H1 (cell line): Measurements from ENCODE around the gene TAMALIN. TPM values are rescaled to one million over a fixed set of nuclear protein-coding genes. Genes with fewer than 3 reads are reported as not detected.
A peak's percentile ranks its signal among the peaks of the same experiment; 100 is the strongest.

Source experiments
- CTCF ChIA-PET: fragments of 300-600 bp; sonication (Branson Sonifier 250); formaldehyde crosslinking; loops from one replicate; lab custom pipeline; 2021; ENCODE audit not compliant: partially characterized antibody; lab: Charles Lee
- POLR2A ChIA-PET: fragments of 300-600 bp; sonication (Branson Sonifier 250); formaldehyde crosslinking; loops from one replicate; lab custom pipeline; 2021; ENCODE audit warnings: inconsistent platforms; ENCODE audit not compliant: partially characterized antibody; lab: Charles Lee
- DNase-seq, 2 experiments: peaks; one replicate each; pipeline versions ENCODE4 v3.0.0 to v3.0.0-alpha.2; 2010 to 2022; ENCODE audit warnings: low spot score in 2 of 2, low read depth in 1 of 2, mixed read lengths in 1 of 2
- FAIRE-seq: peaks from 2 replicates; lab custom pipeline; 2011; peaks lifted over from hg19 to GRCh38; lab: Jason Lieb, UNC
- H2AFZ ChIP-seq: 2 replicates; pipeline ENCODE4 v1.8.1; 2012; ENCODE audit warnings: low read length, inconsistent platforms
- H2AK5ac ChIP-seq: 2 replicates; pipeline ENCODE4 v1.6.1; 2013; ENCODE audit warnings: low read depth, low read length
- H2BK120ac ChIP-seq: replicated peaks from 2 replicates; pipeline ENCODE3; 2013; ENCODE audit warnings: low read depth, low read length, inconsistent platforms
- H2BK12ac ChIP-seq: 2 replicates; pipeline ENCODE4 v1.6.1; 2013; ENCODE audit warnings: low read depth, low read length
- H2BK15ac ChIP-seq: 2 replicates; pipeline ENCODE4 v1.6.1; 2013; ENCODE audit warnings: low read length
- H2BK20ac ChIP-seq: 2 replicates; pipeline ENCODE4 v1.6.1; 2013; ENCODE audit warnings: low read length
- H2BK5ac ChIP-seq: 2 replicates; pipeline ENCODE4 v1.6.1; 2013; ENCODE audit warnings: low read depth, low read length
- H3K14ac ChIP-seq: 2 replicates; pipeline ENCODE4 v1.6.1; 2013; ENCODE audit warnings: inconsistent platforms; ENCODE audit not compliant: insufficient read length
- H3K18ac ChIP-seq: 2 replicates; pipeline ENCODE4 v1.6.1; 2013; ENCODE audit warnings: low read length; ENCODE audit errors: extremely low read depth
- H3K23ac ChIP-seq: 2 replicates; pipeline ENCODE4 v1.6.1; 2013; ENCODE audit warnings: inconsistent platforms; ENCODE audit not compliant: insufficient read length
- H3K23me2 ChIP-seq: 2 replicates; pipeline ENCODE4 v1.6.1; 2013; ENCODE audit warnings: low read depth, low read length
- H3K27ac ChIP-seq: 2 replicates; pipeline ENCODE4 v1.6.1; 2011; ENCODE audit warnings: low read depth, low read length, inconsistent platforms
- H3K27me3 ChIP-seq, 4 experiments: replicated peaks in 1 of 4; 1 replicate in 1 of 4; 2 replicates in 3 of 4; pipeline versions ENCODE4 v1.6.1 to v1.8.1; 2011 to 2013; ENCODE audit warnings: low read length in 3 of 4, mild to moderate bottlenecking in 3 of 4, inconsistent platforms in 2 of 4, mixed read lengths in 2 of 4, moderate library complexity in 1 of 4; ENCODE audit not compliant: control insufficient read depth in 3 of 4, insufficient read depth in 3 of 4; ENCODE audit errors: extremely low read depth in 1 of 4
- H3K36me3 ChIP-seq, 4 experiments: 2 replicates each; pipeline versions ENCODE4 v1.6.1 to v1.8.1; 2011 to 2013; ENCODE audit warnings: mild to moderate bottlenecking in 4 of 4, low read length in 3 of 4, moderate library complexity in 2 of 4, control low read depth in 1 of 4, inconsistent platforms in 1 of 4; ENCODE audit not compliant: insufficient read depth in 4 of 4, control insufficient read depth in 2 of 4
- H3K4ac ChIP-seq: replicated peaks from 2 replicates; pipeline ENCODE3; 2013; ENCODE audit warnings: low read length, low read depth, mixed read lengths, inconsistent platforms; ENCODE audit not compliant: insufficient read length
- H3K4me1 ChIP-seq, 4 experiments: replicated peaks in 1 of 4; 1 replicate in 1 of 4; 2 replicates in 3 of 4; pipeline versions ENCODE4 v1.6.1 to v1.8.1; 2011 to 2013; ENCODE audit warnings: low read length in 3 of 4, inconsistent platforms in 2 of 4, mixed read lengths in 1 of 4; ENCODE audit not compliant: insufficient read depth in 4 of 4, control insufficient read depth in 3 of 4
- H3K4me2 ChIP-seq, 2 experiments: 2 replicates each; pipeline versions ENCODE4 v1.6.1 to v1.8.1; 2011 to 2013; ENCODE audit warnings: low read depth in 2 of 2, low read length in 2 of 2, control low read depth in 1 of 2, inconsistent platforms in 1 of 2, mild to moderate bottlenecking in 1 of 2; ENCODE audit not compliant: insufficient read depth in 1 of 2
- H3K4me3 ChIP-seq, 4 experiments: fragments of 200-600, 300-600 bp in 1 of 4; sonication (generic), shearing (Covaris generic), sonication (Bioruptor Twin) in 1 of 4; 2 replicates each; pipeline versions ENCODE4 v1.5.1 to v1.8.1; 2011 to 2016; ENCODE audit warnings: low read length in 4 of 4, low read depth in 3 of 4, control low read depth in 2 of 4, inconsistent platforms in 2 of 4, mild to moderate bottlenecking in 2 of 4, mixed read lengths in 1 of 4, moderate library complexity in 1 of 4; ENCODE audit not compliant: insufficient read depth in 2 of 4; ENCODE audit errors: extremely low read depth in 1 of 4
- H3K56ac ChIP-seq: replicated peaks from 2 replicates; pipeline ENCODE3; 2013; ENCODE audit warnings: low read depth, mild to moderate bottlenecking, mixed read lengths, low read length, inconsistent platforms; ENCODE audit not compliant: insufficient read length
- H3K79me1 ChIP-seq: 2 replicates; pipeline ENCODE4 v1.6.1; 2013; ENCODE audit warnings: low read depth, low read length, control low read depth
- H3K79me2 ChIP-seq, 2 experiments: 2 replicates each; pipeline versions ENCODE4 v1.6.1 to v1.8.1; 2012 to 2013; ENCODE audit warnings: low read length in 2 of 2, mild to moderate bottlenecking in 2 of 2, inconsistent platforms in 1 of 2; ENCODE audit not compliant: insufficient read depth in 2 of 2, control insufficient read depth in 1 of 2
- H3K9ac ChIP-seq, 4 experiments: replicated peaks in 1 of 4; 1 replicate in 1 of 4; 2 replicates in 3 of 4; pipeline versions ENCODE4 v1.6.1 to v1.8.1; 2011 to 2013; ENCODE audit warnings: low read depth in 3 of 4, low read length in 3 of 4, control low read depth in 2 of 4, mild to moderate bottlenecking in 2 of 4, moderate library complexity in 2 of 4, inconsistent platforms in 1 of 4; ENCODE audit errors: extremely low read depth in 1 of 4
- H3K9me3 ChIP-seq, 2 experiments: 2 replicates each; pipeline versions ENCODE4 v1.6.1 to v1.8.1; 2012 to 2013; ENCODE audit warnings: mild to moderate bottlenecking in 2 of 2, moderate library complexity in 2 of 2, control low read depth in 1 of 2, inconsistent platforms in 1 of 2, low read depth in 1 of 2, low read length in 1 of 2, mixed read lengths in 1 of 2; ENCODE audit not compliant: insufficient read depth in 2 of 2
- H4K20me1 ChIP-seq, 2 experiments: replicated peaks in 1 of 2; 2 replicates each; pipeline versions ENCODE3 to v1.8.1; 2011 to 2013; ENCODE audit warnings: inconsistent platforms in 2 of 2, low read length in 2 of 2, mild to moderate bottlenecking in 1 of 2; ENCODE audit not compliant: insufficient read depth in 2 of 2, control insufficient read depth in 1 of 2
- H4K5ac ChIP-seq: 2 replicates; pipeline ENCODE4 v1.6.1; 2013; ENCODE audit warnings: low read length, low read depth, mixed read lengths, inconsistent platforms; ENCODE audit not compliant: insufficient read length
- H4K8ac ChIP-seq: 2 replicates; pipeline ENCODE4 v1.8.0; 2013; ENCODE audit warnings: mild to moderate bottlenecking, moderate library complexity, low read length, inconsistent platforms; ENCODE audit not compliant: insufficient read depth; ENCODE audit errors: extremely low read depth
- H4K91ac ChIP-seq: replicated peaks from 2 replicates; pipeline ENCODE3; 2013; ENCODE audit warnings: low read length, mixed read lengths, inconsistent platforms; ENCODE audit not compliant: insufficient read length
- ASH2L ChIP-seq: fragments of 200-600, 300-600 bp; sonication (generic); IDR thresholded peaks from one replicate; pipeline ENCODE4 v1.7.1; 2017; ENCODE audit warnings: low read length
- BRCA1 ChIP-seq: IDR thresholded peaks from 2 replicates; pipeline ENCODE4 v1.6.1; 2012; ENCODE audit warnings: low read depth, low read length, improper control_type of control experiment
- CBX5 ChIP-seq: fragments of 300-800, 300-1000 bp; sonication (generic); IDR thresholded peaks from 2 replicates; pipeline ENCODE4 v1.7.1; 2016; ENCODE audit warnings: antibody characterized with exemption, low read length, low read depth
- CREB1 ChIP-seq: IDR thresholded peaks from 2 replicates; pipeline ENCODE4 v1.6.1; 2012; ENCODE audit warnings: inconsistent platforms
- EGR1 ChIP-seq: IDR thresholded peaks from 2 replicates; pipeline ENCODE4 v1.6.1; 2011; ENCODE audit warnings: low read depth, low read length, borderline replicate concordance
- EZH2 ChIP-seq: fragments of 200-600 bp; sonication (generic); IDR thresholded peaks from 2 replicates; pipeline ENCODE4 v1.7.1; 2012; ENCODE audit warnings: low read depth, mild to moderate bottlenecking, moderate library complexity, low read length, inconsistent platforms; ENCODE audit not compliant: severe bottlenecking
- FOSL1 ChIP-seq: IDR thresholded peaks from 2 replicates; pipeline ENCODE4 v1.6.1; 2011; ENCODE audit warnings: mild to moderate bottlenecking, low read depth, low read length, moderate library complexity; ENCODE audit not compliant: insufficient read depth
- JUND ChIP-seq: IDR thresholded peaks from 2 replicates; pipeline ENCODE4 v1.6.1; 2011; ENCODE audit warnings: mild to moderate bottlenecking, improper control_type of control experiment, low read length
- NANOG ChIP-seq: IDR thresholded peaks from 2 replicates; pipeline ENCODE4 v1.6.1; 2011; ENCODE audit warnings: low read length, low read depth, mild to moderate bottlenecking, inconsistent platforms; ENCODE audit not compliant: insufficient read depth, poor library complexity, severe bottlenecking
- SIRT6 ChIP-seq: IDR thresholded peaks from one replicate; pipeline ENCODE4 v1.7.1; 2012; ENCODE audit warnings: low read length, inconsistent platforms
- SIX5 ChIP-seq: IDR thresholded peaks from 2 replicates; pipeline ENCODE4 v1.6.1; 2011; ENCODE audit warnings: mild to moderate bottlenecking, low read depth, low read length
- TEAD4 ChIP-seq: IDR thresholded peaks from 2 replicates; pipeline ENCODE4 v1.6.1; 2012; ENCODE audit warnings: low read depth, low read length, inconsistent platforms, mixed read lengths
- YY1 ChIP-seq: IDR thresholded peaks from 2 replicates; pipeline ENCODE4 v1.6.1; 2011; ENCODE audit warnings: low read depth, mild to moderate bottlenecking, low read length
- ZNF274 ChIP-seq: IDR thresholded peaks from 2 replicates; pipeline ENCODE4 v1.7.0; 2012; ENCODE audit warnings: low read length, borderline replicate concordance; ENCODE audit errors: extremely low read depth
- WGBS, 2 experiments: shearing (Covaris generic) in 1 of 2; methylation state at CpG; one replicate each; pipeline versions ENCODE4 v1.1.6 to v1.1.7; 2013 to 2015; ENCODE audit warnings: low lambda C conversion rate in 2 of 2, mixed read lengths in 2 of 2, inconsistent platforms in 1 of 2, low coverage in 1 of 2, missing lambda C conversion rate in 1 of 2; ENCODE audit not compliant: insufficient replicate concordance in 2 of 2, insufficient coverage in 1 of 2, insufficient read length in 1 of 2; ENCODE audit errors: extremely low coverage in 1 of 2, missing lambda C conversion rate in 1 of 2; 5-methylcytosine and 5-hydroxymethylcytosine counted together
- polyA plus RNA-seq, 7 experiments: library from polyadenylated mRNA; depleted of rRNA in 3 of 7; stranded (reverse) in 5 of 7; unstranded in 2 of 7; fragments of >200 nt in 5 of 7; fragments of 200-250 nt in 2 of 7; gene quantifications; 1 replicate in 5 of 7; 2 replicates in 1 of 7; 4 replicates in 1 of 7; pipeline versions ENCODE4 v1.2.1 to v1.2.3, GENCODE V29; 2011 to 2013; ENCODE audit warnings: missing spikeins in 2 of 7, mixed read lengths in 2 of 7
- total RNA-seq: library from RNA; stranded (reverse); fragmentation: NEBNext Ultra II Directional; extraction: Animal tissue kit (Norgen Biotek cat#: 25700); gene quantifications from 2 replicates; pipeline ENCODE4 v1.2.1, GENCODE V29; 2021

The TAMALIN gene
- total and polyA plus RNA-seq, 2 of the 8 experiments (the other 6 are each of a cell fraction or from before 2014, with no cell fraction given), result 2.6 to 4.9 TPM

DNA sequence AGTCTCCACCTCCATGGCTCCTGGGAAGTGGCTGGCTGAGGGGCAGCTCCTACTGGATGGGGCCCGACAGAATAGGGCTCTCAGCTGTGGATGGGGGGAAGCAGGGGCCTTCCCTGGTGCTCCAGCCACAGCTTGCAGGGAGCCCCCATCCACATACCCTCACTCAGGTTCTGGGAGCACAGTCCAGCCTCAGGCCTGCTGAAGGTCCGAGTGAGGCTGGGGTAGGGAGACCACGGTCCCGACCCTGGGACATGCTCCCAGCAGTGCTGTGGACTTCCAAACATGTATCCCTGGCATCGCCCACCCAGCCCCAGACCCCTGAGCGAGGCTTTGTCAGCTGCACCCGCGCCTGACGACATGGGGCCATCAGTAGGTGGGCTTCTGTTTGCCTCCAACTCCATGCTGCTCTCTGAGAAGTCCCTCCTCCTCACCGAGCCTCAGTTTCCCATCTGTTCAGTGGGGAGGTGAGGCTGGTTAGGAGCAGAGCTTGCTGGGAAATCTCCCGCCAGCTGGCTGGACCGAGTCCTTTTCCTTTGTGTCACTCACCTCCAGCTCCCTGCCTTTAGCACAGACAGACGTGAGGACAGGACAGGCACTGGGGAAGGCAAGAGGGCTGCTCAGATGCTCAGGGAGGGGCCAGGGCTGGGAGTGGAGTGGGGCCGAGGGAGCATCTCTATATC is 53.9 kb downstream of the TAMALIN start:
- Histone ChIP-seq H3K27me3 (peaks cover 0 to 2% (median 0%) of the 10 kb centered on the region in 4 experiments; a peak in 2 of 7 replicates), H4K8ac (no peak overlapping the region), H2BK12ac (no peak overlapping the region), H3K9ac (no peak overlapping the region), H2AK5ac (no peak overlapping the region), H3K23me2 (no peaks in the 10 kb centered on the region), H3K4me3 (no peak overlapping the region), H2BK120ac (no peak overlapping the region), H3K36me3 (peaks cover 0 to 6% (median 4%) of the 10 kb centered on the region in 4 experiments; a peak in 4 of 8 replicates), H2BK20ac (no peak overlapping the region), H4K5ac (no peak overlapping the region), H3K79me1 (no peaks in the 10 kb centered on the region), H3K14ac (no peak overlapping the region), H3K23ac (no peak overlapping the region), H3K4ac (no peak overlapping the region), H3K56ac (no peak overlapping the region), H2BK5ac (no peak overlapping the region), H3K4me1 (no peaks in the 10 kb centered on the region; a peak in 1 of 7 replicates), H4K20me1 (peaks cover 2 to 3% of the 10 kb centered on the region in 2 experiments), H2AFZ (no peak overlapping the region), H3K27ac (no peak overlapping the region), H3K9me3 (no peaks in the 10 kb centered on the region), H2BK15ac (no peak overlapping the region), H4K91ac (no peak overlapping the region), H3K4me2 (no peak overlapping the region), H3K79me2 (no peaks in the 10 kb centered on the region), H3K18ac (no peak overlapping the region)
- WGBS, 2 experiments, result 85% methylated on average over 9 of the region's 14 CpGs; no CpG with 5 or more reads in 1 of the 2 experiments
- ChIA-PET POLR2A (interaction anchor here (0.7 to 3.0 kb wide), 6 partner anchors 9 to 59 kb away, joined by 3 to 8 read pairs (median 4); partner anchors contain the start of genes ATG101 and NR4A1), CTCF (interaction anchor here (0.9 to 34.1 kb wide), 10 partner anchors 10 to 61 kb away, joined by 3 to 1022 read pairs (median 4); partner anchors contain the start of genes ATG101 and SMIM41)
- FAIRE-seq (no peak), DNase-seq (peak in 1 of 2 experiments; percentile 45)
- TF ChIP-seq YY1 (no peak), ZNF274 (no peak), EGR1 (no peak), ASH2L (no peak), BRCA1 (no peak), NANOG (no peak), SIRT6 (no peak), SIX5 (no peak), FOSL1 (no peak), CBX5 (no peak), JUND (no peak), CREB1 (no peak), TEAD4 (no peak), EZH2 (no peak)
